OCI-LY1 (cell line): ENCODE results near the gene FAM222A.

ENCODE experiments used
- H2AFZ ChIP-seq: fragments of 200-600 bp; sonication (generic), shearing (Covaris generic); 2 replicates; pipeline ENCODE4 v1.6.0; 2014; ENCODE audit warnings: antibody characterized with exemption, mild to moderate bottlenecking, low read length
- H3F3A ChIP-seq: fragments of 200-600 bp; sonication (generic), shearing (Covaris generic); 2 replicates; pipeline ENCODE4 v1.6.0; 2014; ENCODE audit warnings: mild to moderate bottlenecking, antibody characterized with exemption, low read length, moderate library complexity; ENCODE audit not compliant: insufficient read depth
- H3K27ac ChIP-seq: fragments of 200-600 bp; sonication (generic); 2 replicates; pipeline ENCODE4 v1.5.1; 2014; ENCODE audit warnings: low read length, mixed run types, mild to moderate bottlenecking, low read depth; ENCODE audit not compliant: poor library complexity, severe bottlenecking
- H3K27me3 ChIP-seq: fragments of 200-600 bp; sonication (generic); 2 replicates; pipeline ENCODE4 v1.6.0; 2014; ENCODE audit warnings: antibody characterized with exemption, mild to moderate bottlenecking, low read length, moderate library complexity; ENCODE audit not compliant: insufficient read depth
- H3K36me3 ChIP-seq: fragments of 200-600 bp; sonication (generic); 2 replicates; pipeline ENCODE4 v1.6.1; 2014; ENCODE audit warnings: mild to moderate bottlenecking, antibody characterized with exemption, low read length, moderate library complexity, mixed read lengths; ENCODE audit not compliant: insufficient read depth
- H3K4me1 ChIP-seq: fragments of 200-600 bp; sonication (generic); 2 replicates; pipeline ENCODE4 v1.5.1; 2014; ENCODE audit warnings: mild to moderate bottlenecking, low read length, moderate library complexity; ENCODE audit not compliant: insufficient read depth, severe bottlenecking
- H3K4me2 ChIP-seq: fragments of 200-600 bp; sonication (generic), shearing (Covaris generic); 2 replicates; pipeline ENCODE4 v1.6.1; 2014; ENCODE audit warnings: low read length
- H3K4me3 ChIP-seq: fragments of 200-600 bp; sonication (generic); 2 replicates; pipeline ENCODE4 v1.5.1; 2014; ENCODE audit warnings: low read length, low read depth, mild to moderate bottlenecking, mixed read lengths; ENCODE audit not compliant: poor library complexity, severe bottlenecking
- H3K79me2 ChIP-seq: fragments of 200-600 bp; shearing (Covaris generic); 2 replicates; pipeline ENCODE4 v1.6.1; 2016; ENCODE audit warnings: mixed run types, low read length, mixed read lengths; ENCODE audit not compliant: insufficient read depth
- H3K9ac ChIP-seq: fragments of 200-600 bp; sonication (generic), shearing (Covaris generic); 2 replicates; pipeline ENCODE4 v1.6.1; 2014; ENCODE audit warnings: mild to moderate bottlenecking, low read length, mixed read lengths
- H3K9me2 ChIP-seq: fragments of 200-600 bp; sonication (generic), shearing (Covaris generic); 2 replicates; pipeline ENCODE4 v1.6.1; 2014; ENCODE audit warnings: low read depth, mild to moderate bottlenecking, low read length, mixed read lengths
- H3K9me3 ChIP-seq: fragments of 200-600 bp; shearing (Covaris generic); 2 replicates; pipeline ENCODE4 v1.6.1; 2014; ENCODE audit warnings: low read length, mixed read lengths
- H4K20me1 ChIP-seq: fragments of 200-600 bp; sonication (generic), shearing (Covaris generic); 2 replicates; pipeline ENCODE4 v1.6.0; 2016; ENCODE audit warnings: mild to moderate bottlenecking, low read length; ENCODE audit not compliant: insufficient read depth
- CTCF ChIP-seq: fragments of 200-600 bp; sonication (generic), shearing (Covaris generic); IDR thresholded peaks from 2 replicates; pipeline ENCODE4 v1.5.1; 2017; ENCODE audit warnings: mild to moderate bottlenecking, antibody characterized with exemption, low read length, moderate library complexity, mixed read lengths
- EZH2 ChIP-seq: fragments of 200-600 bp; sonication (generic), shearing (Covaris generic); IDR thresholded peaks from 2 replicates; pipeline ENCODE4 v1.8.0; 2017; ENCODE audit warnings: borderline replicate concordance, mixed run types, mild to moderate bottlenecking, antibody characterized with exemption, low read length, moderate library complexity, mixed read lengths

FAM222A gene

GRCh38 chr12:109740694-109741245 lies 27.1 kb downstream of the FAM222A start:
- Histone ChIP-seq H3K4me2 (no peak overlapping the region), H4K20me1 (no peaks in the 10 kb centered on the region), H3K27me3 (no peaks in the 10 kb centered on the region), H3K4me1 (no peaks in the 10 kb centered on the region), H3K27ac (no peak overlapping the region), H3K79me2 (no peaks in the 10 kb centered on the region), H3K9ac (no peak overlapping the region), H3K9me2 (no peaks in the 10 kb centered on the region), H3F3A (no peaks in the 10 kb centered on the region), H3K4me3 (no peak overlapping the region), H2AFZ (no peak overlapping the region), H3K36me3 (no peaks in the 10 kb centered on the region), H3K9me3 (no peaks in the 10 kb centered on the region)
- no peak for TF ChIP-seq CTCF

GRCh38 chr12:109741286-109741969 lies 27.8 kb downstream of the FAM222A start:
- no peaks in the 10 kb centered on the region for H3K36me3 ChIP-seq
- no peaks in the 10 kb centered on the region for H3K79me2 ChIP-seq
- TF ChIP-seq CTCF (no peak), EZH2 (no peak)

GRCh38 chr12:109741970-109742703 lies 28.5 kb downstream of the FAM222A start:
- H3K9me3 ChIP-seq: no peaks in the 10 kb centered on the region
- H3K4me3 ChIP-seq: no peak overlapping the region
- H3K27me3 ChIP-seq: no peaks in the 10 kb centered on the region
- no peak overlapping the region for H3K27ac ChIP-seq
- H3K4me2 ChIP-seq: no peak overlapping the region
- no peaks in the 10 kb centered on the region for H3F3A ChIP-seq
- no peaks in the 10 kb centered on the region for H3K9me2 ChIP-seq
- no peaks in the 10 kb centered on the region for H3K79me2 ChIP-seq
- H3K4me1 ChIP-seq: no peaks in the 10 kb centered on the region
- no peaks in the 10 kb centered on the region for H3K36me3 ChIP-seq
- TF ChIP-seq EZH2: no peak
- TF ChIP-seq CTCF: no peak
- no peak overlapping the region for H2AFZ ChIP-seq
- no peak overlapping the region for H3K9ac ChIP-seq
- H4K20me1 ChIP-seq: no peaks in the 10 kb centered on the region

More at GRCh38 chr12:109741286-109741969, 27.8 kb downstream of the FAM222A start:
- H3K9ac ChIP-seq: no peak overlapping the region
- no peaks in the 10 kb centered on the region for H3K9me2 ChIP-seq
- H3K4me2 ChIP-seq: no peak overlapping the region
- H3K4me1 ChIP-seq: no peaks in the 10 kb centered on the region
- H2AFZ ChIP-seq: no peak overlapping the region
- no peak overlapping the region for H3K4me3 ChIP-seq
- no peak overlapping the region for H3K27ac ChIP-seq
- H3K9me3 ChIP-seq: no peaks in the 10 kb centered on the region
- H3K27me3 ChIP-seq: no peaks in the 10 kb centered on the region
- no peaks in the 10 kb centered on the region for H4K20me1 ChIP-seq
- no peaks in the 10 kb centered on the region for H3F3A ChIP-seq
